ACC112 (cell line): ENCODE data around the gene GNB3.

Experiments used
- H2AFZ ChIP-seq: fragments of 200-600 bp; sonication (generic); one replicate; pipeline ENCODE4 v1.6.0; 2017; ENCODE audit warnings: antibody characterized with exemption, low read length; ENCODE audit not compliant: unreplicated experiment
- H3K27ac ChIP-seq: fragments of 200-600 bp; sonication (generic); 2 replicates; pipeline ENCODE4 v1.5.1; 2014; ENCODE audit warnings: low read depth, mild to moderate bottlenecking, antibody characterized with exemption, low read length, moderate library complexity
- H3K27me3 ChIP-seq: fragments of 200-600 bp; sonication (generic); 2 replicates; pipeline ENCODE4 v1.6.1; 2014; ENCODE audit warnings: mild to moderate bottlenecking, antibody characterized with exemption, low read length, moderate library complexity, mixed read lengths; ENCODE audit not compliant: insufficient read depth
- H3K36me3 ChIP-seq: fragments of 200-600 bp; sonication (generic); 2 replicates; pipeline ENCODE4 v1.6.1; 2016; ENCODE audit warnings: mild to moderate bottlenecking, antibody characterized with exemption, low read length, moderate library complexity, mixed read lengths; ENCODE audit not compliant: insufficient read depth
- H3K4me1 ChIP-seq: fragments of 200-600 bp; sonication (generic); one replicate; pipeline ENCODE4 v1.6.1; 2016; ENCODE audit warnings: low read length, mixed read lengths; ENCODE audit not compliant: insufficient read depth, unreplicated experiment, control insufficient read depth
- H3K4me3 ChIP-seq: fragments of 200-600 bp; sonication (generic); 2 replicates; pipeline ENCODE4 v1.5.1; 2014; ENCODE audit warnings: mild to moderate bottlenecking, low read depth, low read length
- H3K79me2 ChIP-seq: fragments of 200-600 bp; sonication (generic); one replicate; pipeline ENCODE4 v1.6.0; 2016; ENCODE audit warnings: low read length; ENCODE audit not compliant: control insufficient read depth, unreplicated experiment, insufficient read depth

GNB3 gene

GRCh38 chr12:6824085-6824775 is 16.5 kb upstream of the GNB3 start:
- Histone ChIP-seq H3K27me3 (peaks cover 11% of the 10 kb centered on the region; the same call in 1 of the 2 replicates), H2AFZ (no peak overlapping the region), H3K36me3 (no peaks in the 10 kb centered on the region), H3K4me1 (peaks cover 38% of the 10 kb centered on the region), H3K27ac (no peak overlapping the region), H3K79me2 (peaks cover 13% of the 10 kb centered on the region), H3K4me3 (no peak overlapping the region)

GRCh38 chr12:6824901-6825381 is 15.8 kb upstream of the GNB3 start:
- Histone ChIP-seq H3K36me3 (no peaks in the 10 kb centered on the region), H3K79me2 (peaks cover 21% of the 10 kb centered on the region), H3K4me3 (peak overlapping the region; percentile 48), H3K27me3 (peaks cover 11% of the 10 kb centered on the region; the same call in 1 of the 2 replicates), H2AFZ (no peak overlapping the region), H3K27ac (no peak overlapping the region), H3K4me1 (peaks cover 35% of the 10 kb centered on the region)

GRCh38 chr12:6825398-6826124 is 15.2 kb upstream of the GNB3 start:
- no peaks in the 10 kb centered on the region for H3K36me3 ChIP-seq
- H3K4me1 ChIP-seq = peaks cover 37% of the 10 kb centered on the region
- peaks cover 11% of the 10 kb centered on the region; the same call in 1 of the 2 replicates for H3K27me3 ChIP-seq
- peak overlapping the region; percentile 48 for H3K4me3 ChIP-seq
- no peak overlapping the region for H3K27ac ChIP-seq
- no peak overlapping the region for H2AFZ ChIP-seq
- peaks cover 27% of the 10 kb centered on the region for H3K79me2 ChIP-seq

GRCh38 chr12:6826125-6826733 is 14.5 kb upstream of the GNB3 start:
- H3K79me2 ChIP-seq = peaks cover 29% of the 10 kb centered on the region
- no peak overlapping the region for H3K4me3 ChIP-seq
- peaks cover 11% of the 10 kb centered on the region; the same call in 1 of the 2 replicates for H3K27me3 ChIP-seq
- H2AFZ ChIP-seq = no peak overlapping the region
- H3K36me3 ChIP-seq = no peaks in the 10 kb centered on the region
- H3K27ac ChIP-seq = no peak overlapping the region
- peaks cover 31% of the 10 kb centered on the region for H3K4me1 ChIP-seq

GRCh38 chr12:6826734-6827436 is 13.8 kb upstream of the GNB3 start:
- Histone ChIP-seq H3K79me2 (peaks cover 29% of the 10 kb centered on the region), H3K4me3 (peak overlapping the region; percentile 68; the same call in 1 of the 2 replicates), H3K36me3 (peaks cover 2% of the 10 kb centered on the region; the same call in 1 of the 2 replicates), H3K27me3 (peaks cover 9% of the 10 kb centered on the region; the same call in 1 of the 2 replicates), H3K27ac (peak overlapping the region; percentile 73), H3K4me1 (peaks cover 27% of the 10 kb centered on the region), H2AFZ (peak overlapping the region; percentile 67)

GRCh38 chr12:6827437-6827911 is 13.3 kb upstream of the GNB3 start:
- H3K36me3 ChIP-seq = peaks cover 5% of the 10 kb centered on the region; the same call in 1 of the 2 replicates
- H3K4me1 ChIP-seq = peaks cover 25% of the 10 kb centered on the region
- H3K79me2 ChIP-seq = peaks cover 29% of the 10 kb centered on the region
- peak overlapping the region; percentile 73 for H3K27ac ChIP-seq
- H3K27me3 ChIP-seq = 0 out of 2 replicates have a peak, but pooled peaks cover 6% of the 10 kb centered on the region
- H2AFZ ChIP-seq = peak overlapping the region; percentile 67
- peak overlapping the region; percentile 68 for H3K4me3 ChIP-seq

- peaks cover 7% of the 10 kb centered on the region for H3K36me3 ChIP-seq
- peak within 1 kb of the TSS; percentile 73 for H3K27ac ChIP-seq
- H3K4me3 ChIP-seq = peak within 1 kb of the TSS; percentile 100
- H2AFZ ChIP-seq = peak within 1 kb of the TSS; percentile 80
- no peaks in the 10 kb centered on the region for H3K27me3 ChIP-seq
- peaks cover 29% of the 10 kb centered on the region for H3K79me2 ChIP-seq
- peaks cover 25% of the 10 kb centered on the region for H3K4me1 ChIP-seq
These were observed 12.5 kb upstream of the GNB3 start, which contains the start of gene P3H3 for GRCh38 chr12:6827982-6828780. TSS of gene P3H3 (plus strand) at chr12:6828407. CDS start at chr12:6828441, 34 bp downstream.

- Histone ChIP-seq H3K79me2 (peaks cover 29% of the 10 kb centered on the region), H3K27ac (peak overlapping the region; percentile 61), H3K36me3 (peaks cover 13% of the 10 kb centered on the region), H2AFZ (peak overlapping the region; percentile 80), H3K27me3 (no peaks in the 10 kb centered on the region), H3K4me1 (peaks cover 25% of the 10 kb centered on the region), H3K4me3 (peak overlapping the region; percentile 100)
These were observed 11.8 kb upstream of the GNB3 start for GRCh38 chr12:6828781-6829535.
